Peyer's patch (tissue), 4 donors: Measurements from ENCODE around the gene YEATS2. TPM values are rescaled to one million over a fixed set of nuclear protein-coding genes. Genes with fewer than 3 reads are reported as not detected.

Source experiments
- DNase-seq, 3 donors: peaks; one replicate each; pipeline ENCODE4 v3.0.0-alpha.2; 2017 to 2019
- H3K27ac ChIP-seq, 4 donors: fragments of 200-600 bp; sonication (generic); one replicate each; pipeline ENCODE4 v1.5.1; 2016 to 2019
- H3K27me3 ChIP-seq, 2 donors: fragments of 200-600 bp; sonication (generic); one replicate each; pipeline ENCODE4 v1.5.1; 2019
- H3K36me3 ChIP-seq, 3 donors: fragments of 200-600 bp; sonication (generic); one replicate each; pipeline ENCODE4 v1.5.1; 2016 to 2019
- H3K4me1 ChIP-seq, 4 donors: fragments of 200-600 bp; sonication (generic); one replicate each; pipeline ENCODE4 v1.5.1; 2016 to 2019
- H3K4me3 ChIP-seq, 4 donors: fragments of 200-600 bp; sonication (generic); 1 replicate in 3 of 4; 2 replicates in 1 of 4; pipeline ENCODE4 v1.5.1; 2016 to 2019; ENCODE audit warnings: mild to moderate bottlenecking in 1 of 4
- H3K9me3 ChIP-seq, 4 donors: fragments of 200-600 bp; sonication (generic); one replicate each; pipeline ENCODE4 v1.5.1; 2016 to 2019; ENCODE audit warnings: mild to moderate bottlenecking in 1 of 4
- POLR2A ChIP-seq, 2 donors: fragments of 450-650 bp; IDR thresholded peaks; one replicate each; pipeline ENCODE4 v1.5.1; 2017; ENCODE audit warnings: antibody characterized with exemption in 2 of 2, mild to moderate bottlenecking in 2 of 2, moderate library complexity in 2 of 2
- total RNA-seq, 4 donors: library from RNA; depleted of rRNA; stranded (reverse); fragments of >200 nt; gene quantifications; one replicate each; pipeline ENCODE4 v1.1.0, GENCODE V29; 2016
- TF ChIP-seq, protein P1 (sequence below), 6 experiments: fragments of 450-650 bp in 4 of 6; fragments of 200-600 bp in 2 of 6; sonication (generic) in 1 of 6; IDR thresholded peaks; one replicate each; pipeline ENCODE4 v1.5.1; 2017 to 2019; ENCODE audit warnings: antibody characterized with exemption in 6 of 6, mild to moderate bottlenecking in 3 of 6, moderate library complexity in 1 of 6

The YEATS2 gene
- total RNA-seq, 4 donors from 2014 or later: 24.3 to 56.9 (median 27.7) TPM

GRCh38 chr3:183818706-183819624, 121.4 kb downstream of the YEATS2 start:
- TF ChIP-seq, protein P1, sequence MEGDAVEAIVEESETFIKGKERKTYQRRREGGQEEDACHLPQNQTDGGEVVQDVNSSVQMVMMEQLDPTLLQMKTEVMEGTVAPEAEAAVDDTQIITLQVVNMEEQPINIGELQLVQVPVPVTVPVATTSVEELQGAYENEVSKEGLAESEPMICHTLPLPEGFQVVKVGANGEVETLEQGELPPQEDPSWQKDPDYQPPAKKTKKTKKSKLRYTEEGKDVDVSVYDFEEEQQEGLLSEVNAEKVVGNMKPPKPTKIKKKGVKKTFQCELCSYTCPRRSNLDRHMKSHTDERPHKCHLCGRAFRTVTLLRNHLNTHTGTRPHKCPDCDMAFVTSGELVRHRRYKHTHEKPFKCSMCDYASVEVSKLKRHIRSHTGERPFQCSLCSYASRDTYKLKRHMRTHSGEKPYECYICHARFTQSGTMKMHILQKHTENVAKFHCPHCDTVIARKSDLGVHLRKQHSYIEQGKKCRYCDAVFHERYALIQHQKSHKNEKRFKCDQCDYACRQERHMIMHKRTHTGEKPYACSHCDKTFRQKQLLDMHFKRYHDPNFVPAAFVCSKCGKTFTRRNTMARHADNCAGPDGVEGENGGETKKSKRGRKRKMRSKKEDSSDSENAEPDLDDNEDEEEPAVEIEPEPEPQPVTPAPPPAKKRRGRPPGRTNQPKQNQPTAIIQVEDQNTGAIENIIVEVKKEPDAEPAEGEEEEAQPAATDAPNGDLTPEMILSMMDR (IDR thresholded peaks at IDR 0.05): no peak
- TF ChIP-seq POLR2A (IDR thresholded peaks at IDR 0.05): no peak
- H3K36me3 ChIP-seq: no peaks in the 10 kb centered on the region
- no peak overlapping the region for H3K4me3 ChIP-seq
- no peak for DNase-seq
- H3K4me1 ChIP-seq: no peaks in the 10 kb centered on the region
- H3K27ac ChIP-seq: no peak overlapping the region
- H3K9me3 ChIP-seq: no peaks in the 10 kb centered on the region
- no peaks in the 10 kb centered on the region for H3K27me3 ChIP-seq

DNA sequence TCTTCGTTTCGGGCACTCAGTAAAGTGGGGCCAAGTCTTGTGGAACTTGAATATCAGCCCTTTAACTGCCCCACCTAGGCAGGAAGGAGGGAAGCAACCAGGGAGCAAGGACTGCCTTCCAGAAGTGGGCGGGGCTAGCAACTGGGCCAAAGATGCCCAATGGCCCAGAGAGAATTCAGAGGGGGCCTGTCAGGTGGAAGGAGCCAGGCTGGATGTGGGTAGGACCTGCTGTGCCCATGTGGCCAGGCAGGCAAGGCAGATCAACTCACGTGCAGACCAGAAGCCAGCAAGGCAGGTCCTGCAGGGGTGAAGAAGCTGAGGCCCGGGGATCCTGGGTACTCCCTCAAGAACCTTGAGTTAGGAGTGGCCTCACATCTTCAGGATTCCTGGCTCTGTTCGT, 122.2 kb downstream of the YEATS2 start:
- no peak for DNase-seq
- no peak for TF ChIP-seq POLR2A (IDR thresholded peaks at IDR 0.05)
- TF ChIP-seq, protein P1 (IDR thresholded peaks at IDR 0.05): no peak

DNA sequence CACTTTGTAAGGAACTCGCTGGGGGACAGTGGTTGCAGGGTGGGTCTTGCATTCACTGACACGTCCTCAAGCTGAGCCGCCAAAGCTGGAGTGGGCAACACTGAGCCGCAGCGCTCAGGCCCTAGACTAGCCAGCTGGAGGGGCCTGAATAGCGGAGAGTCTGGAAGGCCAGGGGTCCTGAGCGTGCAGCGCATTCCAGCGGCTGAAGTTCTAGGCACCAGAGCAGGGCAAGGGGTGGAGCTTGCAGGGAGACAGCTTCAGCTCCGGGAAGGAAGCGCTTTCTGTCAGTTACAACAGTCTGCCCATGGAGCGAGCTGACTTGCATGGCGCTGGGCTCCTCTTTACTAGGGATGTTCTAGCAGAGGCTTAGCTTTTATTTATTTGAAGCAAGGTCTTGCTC, 125.0 kb downstream of the YEATS2 start:
- no peaks in the 10 kb centered on the region for H3K9me3 ChIP-seq
- no peak for TF ChIP-seq POLR2A (IDR thresholded peaks at IDR 0.05)
- TF ChIP-seq, protein P1 (IDR thresholded peaks at IDR 0.05): no peak
- peak in 1 of 3 donors; percentile 34 for DNase-seq
- H3K27ac ChIP-seq: no peak overlapping the region
- H3K27me3 ChIP-seq: no peaks in the 10 kb centered on the region
- no peaks in the 10 kb centered on the region for H3K36me3 ChIP-seq
- no peak overlapping the region for H3K4me3 ChIP-seq
- peaks cover 0 to 10% (median 6%) of the 10 kb centered on the region in 4 donors for H3K4me1 ChIP-seq

More for the DNA sequence above, 122.2 kb downstream of the YEATS2 start:
- Histone ChIP-seq H3K4me1 (peaks cover 0 to 7% (median 5%) of the 10 kb centered on the region in 4 donors), H3K27ac (no peak overlapping the region), H3K4me3 (no peak overlapping the region), H3K36me3 (no peaks in the 10 kb centered on the region), H3K27me3 (no peaks in the 10 kb centered on the region), H3K9me3 (no peaks in the 10 kb centered on the region)

DNA sequence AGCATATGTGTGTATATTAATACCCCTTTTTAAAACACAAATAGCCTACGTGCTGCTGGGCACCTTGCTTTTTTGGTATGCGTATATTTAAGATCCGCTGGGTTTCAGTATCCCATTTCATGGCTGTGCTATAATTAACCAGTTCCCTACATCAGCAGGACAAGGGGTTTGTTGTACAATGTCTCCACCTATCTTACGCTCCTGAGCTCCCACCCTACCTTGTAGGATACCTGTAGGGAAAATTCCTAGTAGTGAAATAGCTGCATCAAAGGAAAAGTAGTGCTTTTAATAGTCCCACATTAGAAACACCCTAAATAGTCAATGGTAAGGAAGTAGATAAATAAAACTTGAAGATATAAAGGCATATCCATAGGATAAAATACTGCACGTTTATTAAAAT, 126.4 kb downstream of the YEATS2 start:
- Histone ChIP-seq H3K36me3 (peaks cover 0 to 6% (median 0%) of the 10 kb centered on the region in 3 donors), H3K4me1 (peaks cover 0 to 10% (median 6%) of the 10 kb centered on the region in 4 donors), H3K4me3 (no peak overlapping the region), H3K9me3 (no peaks in the 10 kb centered on the region), H3K27me3 (no peaks in the 10 kb centered on the region), H3K27ac (no peak overlapping the region)
- no peak for TF ChIP-seq POLR2A (IDR thresholded peaks at IDR 0.05)
- TF ChIP-seq, protein P1 (IDR thresholded peaks at IDR 0.05): no peak
- peak in 1 of 3 donors; percentile 4 for DNase-seq

GRCh38 chr3:183824761-183825455, 127.3 kb downstream of the YEATS2 start:
- Histone ChIP-seq H3K4me3 (peak overlapping the region; percentile 44 to 65 (median 61)), H3K9me3 (no peaks in the 10 kb centered on the region), H3K27me3 (no peaks in the 10 kb centered on the region), H3K36me3 (peaks cover 0 to 16% (median 0%) of the 10 kb centered on the region in 3 donors), H3K27ac (peak overlapping the region in 1 of 4 donors; percentile 58), H3K4me1 (peaks cover 0 to 10% (median 6%) of the 10 kb centered on the region in 4 donors)
- DNase-seq: peak in 2 of 3 donors; percentile 41 to 61
- no peak for TF ChIP-seq POLR2A (IDR thresholded peaks at IDR 0.05)
- TF ChIP-seq, protein P1 (IDR thresholded peaks at IDR 0.05): no peak
